Endothelial cell of umbilical vein (primary cell): ENCODE results near the gene RABL6. TPM values are rescaled to one million over a fixed set of nuclear protein-coding genes. Genes with fewer than 3 reads are reported as not detected.

Experiments
- BruUV-seq: library from RNA; stranded (reverse); fragments of 400-500 nt; replicated peaks from 2 replicates; lab custom pipeline; 2021; lab: Mats Ljungman, UMichigan
- CTCF ChIA-PET: fragments of 300-600, 350-600 bp; sonication (Branson Sonifier 250); formaldehyde crosslinking; loops from one replicate; lab custom pipeline; 2021; ENCODE audit warnings: antibody characterized with exemption, inconsistent platforms; lab: Charles Lee
- POLR2A ChIA-PET: fragments of 300-600, 350-600 bp; sonication (Branson Sonifier 250); formaldehyde crosslinking; loops from one replicate; lab custom pipeline; 2021; ENCODE audit warnings: antibody characterized with exemption, inconsistent platforms; lab: Charles Lee
- DNase-seq: peaks from one replicate; pipeline ENCODE4 v3.0.0-alpha.2; 2011; ENCODE audit warnings: low read depth, low spot score
- FAIRE-seq: peaks from 2 replicates; lab custom pipeline; 2011; peaks lifted over from hg19 to GRCh38; lab: Jason Lieb, UNC
- H2AFZ ChIP-seq: 2 replicates; pipeline ENCODE4 v1.6.0; 2012; ENCODE audit warnings: low read depth, low read length, control low read depth, inconsistent platforms
- H3K27ac ChIP-seq: 2 replicates; pipeline ENCODE4 v1.5.1; 2011; ENCODE audit warnings: low read depth, mild to moderate bottlenecking, control low read depth, low read length, moderate library complexity; ENCODE audit not compliant: insufficient read depth
- H3K27me3 ChIP-seq, 2 experiments: 2 replicates each; pipeline versions ENCODE4 v1.6.0 to v1.6.1; 2011; ENCODE audit warnings: low read length in 2 of 2, mixed read lengths in 1 of 2; ENCODE audit not compliant: control insufficient read depth in 2 of 2, insufficient read depth in 2 of 2
- H3K36me3 ChIP-seq, 2 experiments: 2 replicates in 1 of 2; 3 replicates in 1 of 2; pipeline ENCODE4 v1.5.1; 2011; ENCODE audit warnings: low read length in 2 of 2, mild to moderate bottlenecking in 1 of 2, moderate library complexity in 1 of 2; ENCODE audit not compliant: control insufficient read depth in 2 of 2, insufficient read depth in 2 of 2; ENCODE audit errors: extremely low read depth in 1 of 2
- H3K4me1 ChIP-seq: 3 replicates; pipeline ENCODE4 v1.5.1; 2011; ENCODE audit warnings: mild to moderate bottlenecking, low read length; ENCODE audit not compliant: control insufficient read depth, insufficient read depth; ENCODE audit errors: extremely low read depth
- H3K4me2 ChIP-seq: 2 replicates; pipeline ENCODE4 v1.6.1; 2011; ENCODE audit warnings: low read length, control low read depth, mixed read lengths; ENCODE audit not compliant: insufficient read depth
- H3K4me3 ChIP-seq, 3 experiments: fragments of 200-600 bp in 1 of 3; sonication (generic), shearing (Covaris generic) in 1 of 3; replicated peaks in 1 of 3; 2 replicates each; pipeline ENCODE4 v1.5.1; 2011 to 2016; ENCODE audit warnings: control low read depth in 3 of 3, low read length in 3 of 3, mild to moderate bottlenecking in 2 of 3, inconsistent platforms in 1 of 3, low read depth in 1 of 3, moderate library complexity in 1 of 3; ENCODE audit not compliant: insufficient read depth in 1 of 3
- H3K79me2 ChIP-seq: 2 replicates; pipeline ENCODE4 v1.6.0; 2012; ENCODE audit warnings: low read length, inconsistent platforms; ENCODE audit not compliant: control insufficient read depth, insufficient read depth
- H3K9ac ChIP-seq: replicated peaks from 2 replicates; pipeline ENCODE3; 2011; ENCODE audit warnings: low read length, control low read depth; ENCODE audit not compliant: insufficient read depth; ENCODE audit errors: extremely low read depth
- H3K9me1 ChIP-seq: replicated peaks from 3 replicates; pipeline ENCODE4 v1.6.0; 2011; ENCODE audit warnings: mild to moderate bottlenecking, low read length; ENCODE audit not compliant: control insufficient read depth, insufficient read depth; ENCODE audit errors: extremely low read depth
- H3K9me3 ChIP-seq: replicated peaks from 2 replicates; pipeline ENCODE4 v1.5.1; 2012; ENCODE audit warnings: low read length, inconsistent platforms; ENCODE audit not compliant: control insufficient read depth, insufficient read depth
- H4K20me1 ChIP-seq: replicated peaks from 2 replicates; pipeline ENCODE3; 2011; ENCODE audit warnings: mild to moderate bottlenecking, low read length; ENCODE audit not compliant: control insufficient read depth, insufficient read depth; ENCODE audit errors: extremely low read depth
- EZH2 ChIP-seq: IDR thresholded peaks from 2 replicates; pipeline ENCODE4 v1.6.1; 2012; ENCODE audit warnings: borderline replicate concordance, low read depth, mild to moderate bottlenecking, moderate library complexity, low read length, inconsistent platforms; ENCODE audit not compliant: severe bottlenecking
- FOS ChIP-seq: IDR thresholded peaks from 2 replicates; pipeline ENCODE4 v1.6.1; 2011; ENCODE audit warnings: mild to moderate bottlenecking, low read length, moderate library complexity, borderline replicate concordance; ENCODE audit not compliant: insufficient read depth
- GATA2 ChIP-seq: IDR thresholded peaks from 2 replicates; pipeline ENCODE4 v1.7.0; 2011; ENCODE audit warnings: low read depth, mild to moderate bottlenecking, moderate library complexity, mixed read lengths, low read length; ENCODE audit not compliant: insufficient read length, insufficient read depth
- JUN ChIP-seq: IDR thresholded peaks from 2 replicates; pipeline ENCODE4 v1.6.1; 2011; ENCODE audit warnings: borderline replicate concordance, low read depth; ENCODE audit not compliant: insufficient read length, insufficient read depth
- MYC ChIP-seq: IDR thresholded peaks from one replicate; pipeline ENCODE4 v1.6.1; 2011; ENCODE audit warnings: mild to moderate bottlenecking, low read depth, low read length
- POLR2A ChIP-seq: IDR thresholded peaks from 2 replicates; pipeline ENCODE4 v1.6.1; 2012; ENCODE audit warnings: low read depth, mild to moderate bottlenecking, control low read depth, low read length
- POLR2AphosphoS5 ChIP-seq: IDR thresholded peaks from 2 replicates; pipeline ENCODE4 v1.6.1; 2012; ENCODE audit warnings: low read depth, mild to moderate bottlenecking, control low read depth, low read length, moderate library complexity; ENCODE audit not compliant: insufficient read depth
- dilution Hi-C: fragments of 300-500 bp; cut with MboI; formaldehyde crosslinking; loops from one replicate; pipeline ENCODE4 v1.15.0; 2019; ENCODE audit warnings: low sequenced_read_pairs; ENCODE audit not compliant: extremely low pct_ligation_motif_present
- intact Hi-C: fragments of 100-400 bp; cut with micrococcal nuclease; formaldehyde crosslinking; loops from one replicate; pipeline ENCODE4 v1.10.0; 2022
- polyA plus RNA-seq, 4 experiments: library from polyadenylated mRNA; depleted of rRNA in 3 of 4; stranded (reverse) in 3 of 4; unstranded in 1 of 4; fragments of >200 nt; gene quantifications; 2 replicates each; pipeline versions ENCODE4 v1.2.1 to v1.2.3, GENCODE V29; 2011 to 2012; ENCODE audit warnings: missing spikeins in 1 of 4
- total RNA-seq: library from RNA; stranded (reverse); gene quantifications from 2 replicates; pipeline ENCODE4 v1.2.3, GENCODE V29; 2021
- TF ChIP-seq, protein P1 (sequence below): IDR thresholded peaks from 2 replicates; pipeline ENCODE4 v1.6.1; 2011; ENCODE audit not compliant: insufficient read depth, insufficient read length
- TF ChIP-seq, protein P2 (sequence below), 2 donors: IDR thresholded peaks; 1 replicate in 1 of 2; 2 replicates in 1 of 2; pipeline ENCODE4 v1.5.1; 2011; ENCODE audit warnings: low read length in 2 of 2, mild to moderate bottlenecking in 2 of 2, moderate library complexity in 2 of 2, control low read depth in 1 of 2, inconsistent platforms in 1 of 2, low read depth in 1 of 2; ENCODE audit not compliant: insufficient read depth in 1 of 2; ENCODE audit errors: extremely low read depth in 1 of 2

The RABL6 gene
- total and polyA plus RNA-seq, 2 donors (not counting 3 experiments of a cell fraction or from before 2014, with no cell fraction given), result 60.8 to 112 TPM

DNA sequence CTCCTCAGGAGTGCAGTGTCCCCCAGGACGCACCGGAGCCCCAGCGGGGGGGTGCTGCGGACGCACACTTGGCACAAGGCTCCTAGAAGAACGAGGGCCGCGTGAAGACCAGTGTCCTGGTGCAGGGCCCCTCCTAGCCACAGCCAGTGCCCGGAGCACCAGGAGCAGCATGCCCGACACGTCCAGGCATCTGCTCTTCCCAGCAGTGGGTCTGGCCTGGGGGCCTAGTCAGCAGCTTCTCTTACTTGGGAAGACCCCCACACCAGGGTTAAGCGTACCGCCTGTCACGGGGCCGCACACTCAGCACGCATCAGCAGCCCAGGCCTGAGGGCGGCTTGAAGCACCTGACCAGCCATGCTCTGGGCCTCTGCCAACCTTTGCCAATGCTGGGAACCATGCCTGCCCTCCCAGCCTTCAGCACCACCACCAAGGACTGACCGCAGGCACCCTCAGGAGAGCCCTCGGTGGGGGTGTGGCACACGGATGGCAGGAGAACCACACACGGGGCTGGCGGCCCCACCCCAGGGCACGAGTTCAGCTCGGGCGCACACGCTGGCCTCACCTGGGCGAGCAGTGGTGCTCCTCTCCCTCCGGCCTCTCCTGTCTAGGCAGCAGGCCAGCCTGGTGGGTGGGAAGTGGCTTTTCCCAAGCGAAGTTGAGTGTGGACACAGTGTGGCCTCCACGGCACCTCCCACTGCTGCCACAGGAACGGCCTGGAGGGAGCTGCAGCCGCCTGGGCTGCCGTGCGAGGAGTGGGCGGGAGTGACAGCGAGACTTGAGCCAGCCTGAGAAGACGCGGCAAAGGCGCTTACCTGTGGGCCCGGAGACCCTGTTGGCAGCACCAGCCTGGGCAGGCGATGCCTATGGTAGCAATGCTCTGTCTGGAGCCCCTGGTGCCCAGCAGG is 22.5 kb downstream of the RABL6 start:
- FAIRE-seq, result no peak
- no peak overlapping the region for H2AFZ ChIP-seq
- H3K27ac ChIP-seq, result no peak overlapping the region
- no peaks in the 10 kb centered on the region for H3K9me3 ChIP-seq
- CTCF ChIA-PET, result no interaction called here
- TF ChIP-seq POLR2A (no peak), POLR2AphosphoS5 (no peak), JUN (no peak), GATA2 (no peak), MYC (no peak), EZH2 (no peak), FOS (no peak)
- TF ChIP-seq, protein P1, sequence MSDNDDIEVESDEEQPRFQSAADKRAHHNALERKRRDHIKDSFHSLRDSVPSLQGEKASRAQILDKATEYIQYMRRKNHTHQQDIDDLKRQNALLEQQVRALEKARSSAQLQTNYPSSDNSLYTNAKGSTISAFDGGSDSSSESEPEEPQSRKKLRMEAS, result no peak
- TF ChIP-seq, protein P2, sequence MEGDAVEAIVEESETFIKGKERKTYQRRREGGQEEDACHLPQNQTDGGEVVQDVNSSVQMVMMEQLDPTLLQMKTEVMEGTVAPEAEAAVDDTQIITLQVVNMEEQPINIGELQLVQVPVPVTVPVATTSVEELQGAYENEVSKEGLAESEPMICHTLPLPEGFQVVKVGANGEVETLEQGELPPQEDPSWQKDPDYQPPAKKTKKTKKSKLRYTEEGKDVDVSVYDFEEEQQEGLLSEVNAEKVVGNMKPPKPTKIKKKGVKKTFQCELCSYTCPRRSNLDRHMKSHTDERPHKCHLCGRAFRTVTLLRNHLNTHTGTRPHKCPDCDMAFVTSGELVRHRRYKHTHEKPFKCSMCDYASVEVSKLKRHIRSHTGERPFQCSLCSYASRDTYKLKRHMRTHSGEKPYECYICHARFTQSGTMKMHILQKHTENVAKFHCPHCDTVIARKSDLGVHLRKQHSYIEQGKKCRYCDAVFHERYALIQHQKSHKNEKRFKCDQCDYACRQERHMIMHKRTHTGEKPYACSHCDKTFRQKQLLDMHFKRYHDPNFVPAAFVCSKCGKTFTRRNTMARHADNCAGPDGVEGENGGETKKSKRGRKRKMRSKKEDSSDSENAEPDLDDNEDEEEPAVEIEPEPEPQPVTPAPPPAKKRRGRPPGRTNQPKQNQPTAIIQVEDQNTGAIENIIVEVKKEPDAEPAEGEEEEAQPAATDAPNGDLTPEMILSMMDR (IDR thresholded peaks at IDR 0.05; ENCODE audit: extremely low read depth in 1 of 2, insufficient read depth in 1 of 2, low read depth in 1 of 2, low read length in 2 of 2), result no peak
- H3K27me3 ChIP-seq, result no peaks in the 10 kb centered on the region
- POLR2A ChIA-PET, result no interaction called here
- H3K9ac ChIP-seq, result no peak overlapping the region
- no peaks in the 10 kb centered on the region for H3K79me2 ChIP-seq
- H4K20me1 ChIP-seq, result no peaks in the 10 kb centered on the region
- BruUV-seq, result no TSS peak
- no peak overlapping the region for H3K4me3 ChIP-seq
- H3K4me2 ChIP-seq, result no peak overlapping the region
- no peak for DNase-seq
- H3K36me3 ChIP-seq, result peaks cover 11 to 40% of the 10 kb centered on the region in 2 experiments
- no peaks in the 10 kb centered on the region for H3K9me1 ChIP-seq
- intact Hi-C loops, result no loop called here
- dilution Hi-C loops, result no loop called here
- no peaks in the 10 kb centered on the region for H3K4me1 ChIP-seq
